Measurements from ENCODE around the gene SHB.

The SHB gene

GRCh38 chr9:38054653-38055052, 14.4 kb downstream of the SHB start (continued):
- TF ChIP-seq REST (tag by site-specific recombination; IDR thresholded peaks at IDR 0.05) (no peak), ZFP37 (tag by site-specific recombination; IDR thresholded peaks at IDR 0.05) (no peak), ZNF664 (tag by site-specific recombination; IDR thresholded peaks at IDR 0.05) (no peak), ZNF623 (tag by site-specific recombination; IDR thresholded peaks at IDR 0.05) (no peak), ZNF354C (tag by site-specific recombination; IDR thresholded peaks at IDR 0.05; ENCODE audit: borderline replicate concordance, low read depth) (no peak), ZNF184 (tag by site-specific recombination; IDR thresholded peaks at IDR 0.05) (no peak)

GRCh38 chr9:38053697-38054461, 15.1 kb downstream of the SHB start:
- H3K9me3 ChIP-seq (ENCODE audit: control insufficient read depth, insufficient read depth, low read depth, low read length) = no peaks in the 10 kb centered on the region
- H3K4me1 ChIP-seq (ENCODE audit: control insufficient read depth, insufficient read depth, low read length) = no peaks in the 10 kb centered on the region; the same call in 1 of the 2 replicates
- POLR2A ChIA-PET = interaction anchor here (0.7 to 1.2 kb wide), 3 partner anchors 12 to 42 kb away, joined by 3 read pairs; no protein-coding TSS in a partner anchor
- H3K36me3 ChIP-seq (ENCODE audit: control insufficient read depth in 2 of 2, insufficient read depth in 1 of 2, low read length in 2 of 2) = peaks cover 0 to 22% of the 10 kb centered on the region in 2 experiments; a peak in 1 of 3 replicates
- TF ChIP-seq ZNF555 (tag by site-specific recombination; conservative IDR thresholded peaks at IDR 0.05) = no peak
- TF ChIP-seq ZNF610 (tag by site-specific recombination; IDR thresholded peaks at IDR 0.05; ENCODE audit: borderline replicate concordance) = no peak
- CTCF ChIA-PET = interaction anchor here (0.6 to 1.1 kb wide), 3 partner anchors 9 to 98 kb away, joined by 3 to 4 read pairs (median 3); no protein-coding TSS in a partner anchor
- H3K27ac ChIP-seq (ENCODE audit: extremely low read depth, low read depth, low read length) = no peak overlapping the region
- H3K4me3 ChIP-seq (ENCODE audit: low read depth, low read length) = no peak overlapping the region

GRCh38 chr9:38051780-38052546, 17.1 kb downstream of the SHB start:
- H3K4me1 ChIP-seq (ENCODE audit: control insufficient read depth, insufficient read depth, low read length) = no peaks in the 10 kb centered on the region
- TF ChIP-seq ZNF16 (tag by site-specific recombination; IDR thresholded peaks at IDR 0.05; ENCODE audit: low read depth) (no peak), BCL11B (tag by site-specific recombination; IDR thresholded peaks at IDR 0.05; ENCODE audit: low read depth) (no peak), ZNF341 (tag by site-specific recombination; IDR thresholded peaks at IDR 0.05; ENCODE audit: low read depth) (no peak), ZNF701 (tag by site-specific recombination; IDR thresholded peaks at IDR 0.05) (no peak), ZNF501 (tag by site-specific recombination; IDR thresholded peaks at IDR 0.05) (no peak), ZNF302 (tag by site-specific recombination; IDR thresholded peaks at IDR 0.05; ENCODE audit: low read depth) (no peak), GLI4 (tag by site-specific recombination; IDR thresholded peaks at IDR 0.05) (no peak), ZNF449 (tag by site-specific recombination; IDR thresholded peaks at IDR 0.05) (no peak), OVOL3 (tag by site-specific recombination; IDR thresholded peaks at IDR 0.05) (no peak)
- no peak overlapping the region for H3K4me3 ChIP-seq (ENCODE audit: low read depth, low read length)
- H3K9me3 ChIP-seq (ENCODE audit: control insufficient read depth, insufficient read depth, low read depth, low read length) = no peaks in the 10 kb centered on the region
- ChIA-PET POLR2A (interaction anchor here (1.2 kb wide), 1 partner anchor 16 kb away, joined by 3 read pairs; no protein-coding TSS in a partner anchor), CTCF (interaction anchor here (0.8 kb wide), 1 partner anchor 138 kb away, joined by 3 read pairs; no protein-coding TSS in a partner anchor)
- peaks cover 0 to 11% of the 10 kb centered on the region in 2 experiments; a peak in 1 of 3 replicates for H3K36me3 ChIP-seq (ENCODE audit: control insufficient read depth in 2 of 2, insufficient read depth in 1 of 2, low read length in 2 of 2)
- H3K27ac ChIP-seq (ENCODE audit: extremely low read depth, low read depth, low read length) = no peak overlapping the region
